ENCODE measurements around the gene PDK3. TPM values are rescaled to one million over a fixed set of nuclear protein-coding genes. Genes with fewer than 3 reads are reported as not detected.

Gene PDK3
- total RNA-seq, 1 experiment from 2014 or later = 6.6 TPM

DNA sequence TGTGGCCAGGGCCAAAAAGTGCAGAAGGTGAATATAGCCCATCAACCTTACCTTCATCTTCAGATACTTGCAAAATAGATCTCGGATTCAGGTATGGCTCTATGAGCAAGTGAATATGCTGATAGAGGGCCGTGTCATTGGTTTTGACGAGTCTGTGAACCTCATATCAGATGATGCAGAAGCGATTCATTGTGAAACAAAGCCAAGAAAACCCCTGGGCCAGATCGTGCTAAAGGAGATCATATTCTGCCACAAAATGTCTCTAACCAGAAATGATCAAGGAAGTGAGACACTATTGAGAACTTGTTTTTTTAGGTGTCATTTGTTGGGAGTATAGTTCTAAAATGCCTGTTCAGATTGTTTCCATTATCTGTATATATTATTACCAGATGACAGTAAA is 48.3 kb downstream of the PDK3 start:
- no peaks in the 10 kb centered on the region for H3K9me3 ChIP-seq (ENCODE audit: low read depth, low read length, poor library complexity, severe bottlenecking)
- no peaks in the 10 kb centered on the region for H3K36me3 ChIP-seq (ENCODE audit: insufficient read depth, low read length, poor library complexity, severe bottlenecking)
- POLR2A ChIA-PET (ENCODE audit: low non-redundant PET) = no interaction called here
- no TSS peak for BruUV-seq (replicated peaks)
- H3K4me3 ChIP-seq (ENCODE audit: low read depth, low read length, poor library complexity, severe bottlenecking) = no peak overlapping the region
- H3K27ac ChIP-seq (ENCODE audit: low read depth, low read length, poor library complexity, severe bottlenecking) = no peak overlapping the region
- intact Hi-C loops (cut with micrococcal nuclease; ENCODE audit: unreplicated experiment) = loop anchor here (10.0 kb wide), 1 partner anchor 631 kb away; no protein-coding TSS in a partner anchor
- H3K27me3 ChIP-seq (replicated peaks; ENCODE audit: insufficient read depth, low read depth, low read length, poor library complexity) = peaks cover 18% of the 10 kb centered on the region
- CTCF ChIA-PET = no interaction called here
- TF ChIP-seq EZH2 (IDR thresholded peaks at IDR 0.05; ENCODE audit: borderline replicate concordance, low read depth, low read length, poor library complexity, severe bottlenecking) (no peak), CTCF (conservative IDR thresholded peaks at IDR 0.05; ENCODE audit: low read depth, low read length) (no peak)
- no peaks in the 10 kb centered on the region for H3K4me1 ChIP-seq (ENCODE audit: insufficient read depth, low read length, poor library complexity, severe bottlenecking)
- no peak for DNase-seq (ENCODE audit: low spot score)

DNA sequence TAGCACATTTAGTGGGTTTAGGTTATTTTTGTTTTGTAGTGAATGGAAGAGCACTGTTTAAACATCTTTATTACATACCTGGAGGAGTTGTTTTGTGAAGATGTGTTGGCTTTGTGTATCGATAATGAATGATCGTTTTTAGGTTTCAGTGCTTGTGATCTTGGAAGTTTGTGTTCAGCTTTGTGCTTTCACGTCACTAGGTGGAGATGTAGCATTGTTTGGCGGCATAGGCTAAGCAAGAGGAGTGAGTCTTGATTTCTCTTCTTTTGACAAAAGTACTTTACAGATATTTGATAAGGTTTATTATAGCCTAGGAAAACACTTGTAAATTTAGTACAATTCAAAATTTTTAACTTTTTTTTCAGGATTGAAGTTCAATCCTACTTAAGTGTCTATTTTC is 50.4 kb downstream of the PDK3 start:
- BruUV-seq (replicated peaks) = no TSS peak
- no peaks in the 10 kb centered on the region for H3K36me3 ChIP-seq (ENCODE audit: insufficient read depth, low read length, poor library complexity, severe bottlenecking)

GRCh38 chrX:24520472-24520871 is 55.4 kb downstream of the PDK3 start:
- H3K27ac ChIP-seq (ENCODE audit: low read depth, low read length, poor library complexity, severe bottlenecking) = no peak overlapping the region
- no TSS peak for BruUV-seq (replicated peaks)
- CTCF ChIA-PET = no interaction called here

More for the DNA sequence above, 50.4 kb downstream of the PDK3 start:
- Histone ChIP-seq H3K4me3 (ENCODE audit: low read depth, low read length, poor library complexity, severe bottlenecking) (no peak overlapping the region), H3K27ac (ENCODE audit: low read depth, low read length, poor library complexity, severe bottlenecking) (no peak overlapping the region), H3K9me3 (ENCODE audit: low read depth, low read length, poor library complexity, severe bottlenecking) (no peaks in the 10 kb centered on the region), H3K27me3 (replicated peaks; ENCODE audit: insufficient read depth, low read depth, low read length, poor library complexity) (peaks cover 18% of the 10 kb centered on the region), H3K4me1 (ENCODE audit: insufficient read depth, low read length, poor library complexity, severe bottlenecking) (no peaks in the 10 kb centered on the region)
- intact Hi-C loops (cut with micrococcal nuclease; ENCODE audit: unreplicated experiment) = loop anchor here (10.0 kb wide), 1 partner anchor 629 kb away; no protein-coding TSS in a partner anchor
- peak; percentile 39 for DNase-seq (ENCODE audit: low spot score)
- CTCF ChIA-PET = interaction anchor here (0.6 kb wide), 1 partner anchor 161 kb away, joined by 6 read pairs; no protein-coding TSS in a partner anchor
- TF ChIP-seq CTCF (conservative IDR thresholded peaks at IDR 0.05; ENCODE audit: low read depth, low read length) (peak; percentile 57), EZH2 (IDR thresholded peaks at IDR 0.05; ENCODE audit: borderline replicate concordance, low read depth, low read length, poor library complexity, severe bottlenecking) (no peak)
- POLR2A ChIA-PET (ENCODE audit: low non-redundant PET) = no interaction called here

More at GRCh38 chrX:24520472-24520871, 55.4 kb downstream of the PDK3 start:
- H3K4me3 ChIP-seq (ENCODE audit: low read depth, low read length, poor library complexity, severe bottlenecking) = no peak overlapping the region
- POLR2A ChIA-PET (ENCODE audit: low non-redundant PET) = no interaction called here
- intact Hi-C loops (cut with micrococcal nuclease; ENCODE audit: unreplicated experiment) = no loop called here
- H3K36me3 ChIP-seq (ENCODE audit: insufficient read depth, low read length, poor library complexity, severe bottlenecking) = no peaks in the 10 kb centered on the region
- H3K9me3 ChIP-seq (ENCODE audit: low read depth, low read length, poor library complexity, severe bottlenecking) = no peaks in the 10 kb centered on the region
- no peak for TF ChIP-seq CTCF (conservative IDR thresholded peaks at IDR 0.05; ENCODE audit: low read depth, low read length)
- TF ChIP-seq EZH2 (IDR thresholded peaks at IDR 0.05; ENCODE audit: borderline replicate concordance, low read depth, low read length, poor library complexity, severe bottlenecking) = no peak
- peaks cover 20% of the 10 kb centered on the region for H3K27me3 ChIP-seq (replicated peaks; ENCODE audit: insufficient read depth, low read depth, low read length, poor library complexity)
- no peak for DNase-seq (ENCODE audit: low spot score)
- no peaks in the 10 kb centered on the region for H3K4me1 ChIP-seq (ENCODE audit: insufficient read depth, low read length, poor library complexity, severe bottlenecking)

Data from A673 (cell line).